ENCODE data around the gene MBOAT2.

- TF ChIP-seq CTCF (IDR thresholded peaks at IDR 0.05) (no peak), EZH2 (IDR thresholded peaks at IDR 0.05; ENCODE audit: borderline replicate concordance, insufficient read depth, low read depth, low read length, poor library complexity, severe bottlenecking) (no peak)
These were observed 184.3 kb downstream of the MBOAT2 start for GRCh38 chr2:8819194-8819593.

All from B cell (primary cell).